GM18951 (cell line): Measurements from ENCODE around the gene TPCN2.

ENCODE experiments used
- POLR2A ChIP-seq: IDR thresholded peaks from 4 replicates; pipeline ENCODE4 v1.6.1; 2011; ENCODE audit warnings: mild to moderate bottlenecking; ENCODE audit not compliant: insufficient read length, insufficient read depth; ENCODE audit errors: extremely low read depth
- in situ Hi-C: fragments of 300-500 bp; cut with MboI; formaldehyde crosslinking; loops from one replicate; pipeline ENCODE4 v1.12.0; 2022; ENCODE audit warnings: low sequenced_read_pairs, mixed read lengths, inconsistent platforms; ENCODE audit not compliant: unreplicated experiment

TPCN2 gene

DNA sequence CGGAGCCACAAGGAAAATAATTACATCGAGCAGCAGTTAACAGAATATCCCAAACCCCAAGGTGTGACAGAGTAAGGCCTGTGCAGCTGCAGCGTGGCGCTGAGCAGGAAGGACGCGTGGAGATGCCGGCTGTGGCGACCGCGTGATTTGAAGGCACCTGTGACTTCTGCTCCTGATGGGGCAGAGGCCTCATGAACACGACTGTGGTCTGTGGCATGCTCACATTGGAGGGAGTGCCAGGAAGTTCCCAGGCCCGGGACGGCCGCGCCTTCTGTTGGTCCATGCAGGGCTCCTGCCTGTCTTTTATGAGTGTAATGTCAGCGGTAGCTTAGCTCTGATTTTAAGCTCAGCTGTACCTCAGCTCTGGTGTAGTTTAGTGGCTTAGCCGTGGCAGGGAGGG is 50.4 kb downstream of the TPCN2 start:
- no peak for TF ChIP-seq POLR2A
- in situ Hi-C loops, result no loop called here

DNA sequence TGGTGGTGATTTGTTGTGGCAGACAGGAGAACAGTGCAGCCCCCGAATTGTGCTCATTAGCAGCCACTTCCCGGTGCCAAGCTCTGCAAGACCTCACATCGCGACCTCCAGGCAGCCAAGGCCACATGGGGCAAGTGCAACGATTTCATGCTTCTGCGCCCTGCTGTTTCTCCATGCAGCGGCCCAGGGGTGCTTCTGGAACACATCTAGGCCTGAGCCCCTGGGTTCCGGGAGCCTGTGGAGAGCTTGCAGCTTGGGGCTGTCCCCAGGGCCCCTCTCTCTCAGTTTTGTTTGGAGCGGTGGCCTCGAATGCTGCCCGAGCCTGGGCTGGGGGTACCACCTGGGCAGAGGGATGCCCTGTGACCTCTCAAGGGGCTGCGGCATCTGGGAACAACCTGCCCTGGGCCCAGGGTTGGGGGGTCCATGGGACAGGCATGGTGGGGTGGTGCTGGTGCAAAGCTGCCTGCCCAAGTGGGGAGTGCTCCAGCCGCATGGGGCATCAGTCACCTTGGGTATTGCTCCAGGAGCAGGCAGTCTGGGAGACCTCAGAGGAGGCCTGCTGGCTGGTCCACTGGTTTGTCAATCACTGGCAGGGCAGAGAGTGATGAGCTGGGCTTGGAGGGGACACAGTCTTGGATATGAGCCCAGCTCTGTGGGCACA is 51.9 kb downstream of the TPCN2 start:
- in situ Hi-C loops, result no loop called here

DNA sequence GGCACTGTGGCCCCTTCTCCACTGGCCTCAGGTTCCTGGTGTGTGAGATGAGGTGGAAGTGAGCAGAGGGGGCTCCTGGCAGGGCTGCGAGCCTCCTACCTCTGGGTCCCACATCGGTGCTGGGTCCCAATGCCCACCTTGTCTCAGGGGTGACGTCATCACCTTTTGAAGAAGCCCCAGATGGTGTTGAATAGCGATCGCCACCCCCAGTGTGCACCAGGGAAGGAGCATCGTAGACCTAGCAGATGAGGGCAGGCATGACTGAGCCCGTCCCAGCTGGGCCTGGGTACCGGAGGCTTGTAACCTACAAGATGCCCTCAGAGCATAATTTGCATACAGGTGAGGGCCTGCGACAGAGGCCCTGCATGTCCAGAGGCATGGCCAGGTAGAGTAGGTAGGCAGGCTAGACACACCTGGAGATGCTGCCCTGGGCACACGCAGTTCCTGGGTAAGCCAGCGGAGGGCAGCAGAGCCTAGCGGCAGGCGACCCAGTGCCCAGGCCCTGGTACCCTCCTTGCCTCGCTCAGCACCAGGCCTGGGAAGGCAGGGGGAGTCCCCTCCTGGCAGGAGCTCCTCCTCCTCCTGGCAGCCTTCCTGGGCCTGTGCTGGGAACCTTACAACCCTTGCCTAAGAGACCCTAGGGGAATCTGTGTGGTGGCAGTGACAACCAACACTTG is 52.5 kb downstream of the TPCN2 start:
- in situ Hi-C loops, result no loop called here
- no peak for TF ChIP-seq POLR2A

More for the DNA sequence above, 51.9 kb downstream of the TPCN2 start:
- no peak for TF ChIP-seq POLR2A

DNA sequence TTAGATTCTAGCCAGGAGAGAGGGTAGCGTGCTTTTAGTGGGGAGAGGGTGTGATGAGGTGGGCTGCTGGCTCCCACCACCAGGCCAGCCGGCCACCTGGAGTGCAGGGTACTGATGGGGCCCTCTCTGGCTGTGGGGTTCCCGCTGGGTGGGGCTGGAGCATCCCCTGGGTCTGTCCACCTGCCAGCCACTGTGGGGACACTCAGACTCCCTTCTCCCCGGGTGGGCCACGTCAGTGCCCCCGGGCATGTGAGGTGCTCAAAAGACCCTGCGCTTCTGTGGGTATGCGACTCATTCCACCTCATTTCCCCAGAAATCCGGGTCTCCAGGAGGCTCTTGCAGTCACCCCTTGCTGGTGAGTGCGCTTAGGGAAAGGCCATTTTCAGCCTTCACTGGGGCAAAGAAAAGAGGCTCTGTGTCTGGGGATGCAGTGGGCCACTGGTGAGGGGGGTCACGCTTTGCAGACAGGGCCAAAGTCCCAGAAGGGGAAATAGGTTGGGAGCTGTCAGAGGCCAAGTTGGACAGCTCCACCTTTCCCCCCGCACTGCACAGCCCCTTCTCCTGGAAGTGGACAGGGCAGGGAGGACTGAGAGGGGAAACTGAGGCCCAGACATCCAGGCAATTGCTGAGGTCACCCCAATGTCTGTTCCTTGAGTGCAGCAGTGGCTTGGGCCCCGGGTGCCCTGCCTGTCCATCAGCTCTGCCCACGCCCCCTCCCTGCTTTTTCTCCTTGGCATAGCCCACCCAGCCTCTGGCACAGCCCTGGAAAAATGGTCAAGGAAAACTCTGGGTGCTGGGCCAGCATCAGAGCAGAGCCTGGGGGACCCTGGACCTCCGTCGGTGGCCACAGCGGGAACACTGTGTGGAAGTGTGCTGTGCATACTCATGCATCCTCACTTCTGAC is 53.3 kb downstream of the TPCN2 start:
- no peak for TF ChIP-seq POLR2A
- in situ Hi-C loops, result no loop called here

DNA sequence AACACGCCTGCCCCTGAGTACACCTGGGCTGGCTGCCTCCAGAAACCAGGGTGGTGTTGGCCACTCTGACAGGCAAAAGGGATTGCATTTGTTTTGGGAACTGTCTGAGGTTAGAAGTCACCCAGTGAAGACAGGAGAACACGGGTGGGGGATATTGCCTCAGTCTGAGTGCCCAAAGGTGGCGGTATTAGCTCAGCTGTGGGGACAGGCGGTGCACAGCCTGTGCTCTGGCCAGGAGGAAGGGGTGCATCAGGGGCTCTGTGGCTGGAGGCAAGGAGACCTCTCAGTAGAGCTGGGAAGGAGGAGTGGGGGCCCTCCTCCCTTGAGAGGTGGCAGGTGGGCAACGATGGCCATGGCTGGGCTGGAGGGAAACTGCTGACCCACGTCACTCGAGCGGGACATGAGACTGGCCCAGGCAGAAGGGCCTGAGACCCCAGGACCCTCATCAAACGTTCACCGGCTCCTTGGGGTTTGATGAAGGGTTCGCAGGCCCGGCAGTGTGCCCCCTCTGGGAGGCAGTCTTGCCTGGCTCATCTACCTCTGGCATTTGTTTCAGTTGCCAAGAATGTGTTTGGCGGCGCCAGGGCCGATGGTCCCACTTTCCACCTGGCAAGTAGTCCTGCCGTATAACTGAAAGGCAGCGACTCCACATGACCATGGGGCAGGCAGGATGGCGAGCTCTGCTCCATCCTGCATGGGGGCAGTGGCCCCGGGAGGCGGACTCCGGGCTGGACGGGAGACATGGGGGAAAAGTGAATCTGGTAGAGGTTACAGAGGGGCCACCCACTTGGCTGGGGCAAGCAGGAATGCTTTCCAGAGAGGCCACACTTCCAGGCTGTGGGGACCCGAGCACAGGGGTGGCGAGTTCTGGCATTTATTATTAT is 54.2 kb downstream of the TPCN2 start:
- in situ Hi-C loops, result no loop called here
- TF ChIP-seq POLR2A, result no peak

DNA sequence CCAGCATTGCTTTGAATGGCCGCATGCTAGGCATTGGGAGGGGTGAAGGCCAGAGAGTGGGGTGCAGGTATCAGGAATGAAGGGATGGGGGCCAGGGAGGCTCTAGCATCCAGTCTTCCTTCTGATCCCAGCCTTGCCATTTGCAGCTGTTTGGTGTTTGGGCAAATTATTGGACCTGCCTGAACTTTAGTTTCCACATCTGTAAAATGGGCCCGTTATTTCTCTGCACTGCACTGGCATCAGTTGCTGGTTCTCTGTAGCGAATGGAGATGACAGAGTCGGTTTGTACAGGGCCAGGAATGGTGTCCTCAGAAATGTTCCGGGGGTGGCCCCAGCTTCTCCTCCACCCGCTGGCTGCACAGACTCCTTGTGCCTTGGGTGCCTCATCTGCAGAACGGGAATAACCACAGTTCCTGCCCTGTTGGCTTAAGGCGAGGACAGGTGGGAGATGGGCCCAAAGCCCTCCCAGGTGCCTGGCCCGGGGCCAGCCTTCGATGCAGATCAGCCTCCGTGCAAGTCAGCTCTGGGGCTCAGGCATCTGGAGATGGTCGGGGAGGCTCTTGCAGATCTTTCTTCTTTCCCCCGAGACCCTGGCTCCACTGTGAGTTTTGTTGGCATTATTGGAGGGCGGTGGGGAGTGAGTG is 55.6 kb downstream of the TPCN2 start:
- in situ Hi-C loops, result no loop called here
- TF ChIP-seq POLR2A, result no peak

DNA sequence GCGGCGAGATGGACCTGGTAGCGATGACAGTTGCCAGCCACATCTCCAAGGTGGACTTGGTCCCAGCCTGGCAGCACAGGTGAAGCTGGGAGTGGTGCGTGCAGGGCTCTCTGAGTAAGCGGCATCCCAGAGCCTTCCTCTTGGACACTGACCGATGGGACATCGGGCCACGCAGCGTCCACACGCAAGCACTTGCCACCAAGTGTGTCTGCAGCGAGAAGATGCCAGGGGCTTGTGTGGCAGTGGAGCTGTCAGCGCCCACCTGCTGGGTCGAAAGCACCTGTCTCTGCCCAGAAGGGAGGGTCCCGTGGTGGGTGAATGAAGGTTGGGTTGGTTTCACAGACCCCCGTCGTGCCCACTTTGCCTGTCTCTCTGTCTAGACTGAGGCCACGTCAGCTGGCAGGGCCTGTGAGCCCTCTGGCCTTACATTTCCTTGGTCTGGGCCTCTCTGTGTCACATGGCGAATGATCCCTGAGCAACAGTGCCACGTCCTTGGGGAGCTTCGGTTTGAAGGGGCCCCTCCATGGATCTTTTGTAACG is 56.2 kb downstream of the TPCN2 start:
- TF ChIP-seq POLR2A, result no peak
- in situ Hi-C loops, result loop anchor here (5.0 kb wide), 1 partner anchor 537 kb away; the partner anchor contains the start of gene CCND1

DNA sequence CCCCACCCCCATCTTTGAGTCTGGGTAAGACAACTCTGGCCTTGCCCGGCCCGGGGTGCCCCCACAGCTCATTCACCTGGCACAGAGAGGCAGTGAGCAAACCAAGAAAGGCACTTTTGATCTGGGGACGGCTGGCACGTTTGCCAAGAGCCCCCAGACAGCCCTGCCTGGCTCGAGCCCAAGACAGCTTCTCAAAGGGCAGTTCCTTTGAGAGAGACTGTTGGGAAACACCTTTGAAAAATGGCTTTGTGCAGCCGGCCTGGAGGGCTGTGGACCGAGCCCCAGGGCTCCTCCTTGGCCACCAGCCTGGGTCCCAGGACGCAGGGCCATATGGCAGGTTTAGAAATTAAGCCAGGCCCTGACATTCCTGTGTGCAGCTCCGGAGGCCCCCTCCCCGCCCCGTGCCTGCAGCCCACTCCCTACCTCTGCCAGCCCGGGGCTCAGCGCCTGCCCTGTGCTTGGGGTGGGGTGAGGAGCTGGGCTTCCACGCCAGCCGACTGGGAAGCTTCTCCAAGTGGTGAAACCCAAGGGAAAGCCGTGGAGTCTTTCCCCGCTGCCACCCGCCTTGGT is 56.8 kb downstream of the TPCN2 start:
- in situ Hi-C loops, result loop anchor here (5.0 kb wide), 1 partner anchor 537 kb away; the partner anchor contains the start of gene CCND1
- no peak for TF ChIP-seq POLR2A

DNA sequence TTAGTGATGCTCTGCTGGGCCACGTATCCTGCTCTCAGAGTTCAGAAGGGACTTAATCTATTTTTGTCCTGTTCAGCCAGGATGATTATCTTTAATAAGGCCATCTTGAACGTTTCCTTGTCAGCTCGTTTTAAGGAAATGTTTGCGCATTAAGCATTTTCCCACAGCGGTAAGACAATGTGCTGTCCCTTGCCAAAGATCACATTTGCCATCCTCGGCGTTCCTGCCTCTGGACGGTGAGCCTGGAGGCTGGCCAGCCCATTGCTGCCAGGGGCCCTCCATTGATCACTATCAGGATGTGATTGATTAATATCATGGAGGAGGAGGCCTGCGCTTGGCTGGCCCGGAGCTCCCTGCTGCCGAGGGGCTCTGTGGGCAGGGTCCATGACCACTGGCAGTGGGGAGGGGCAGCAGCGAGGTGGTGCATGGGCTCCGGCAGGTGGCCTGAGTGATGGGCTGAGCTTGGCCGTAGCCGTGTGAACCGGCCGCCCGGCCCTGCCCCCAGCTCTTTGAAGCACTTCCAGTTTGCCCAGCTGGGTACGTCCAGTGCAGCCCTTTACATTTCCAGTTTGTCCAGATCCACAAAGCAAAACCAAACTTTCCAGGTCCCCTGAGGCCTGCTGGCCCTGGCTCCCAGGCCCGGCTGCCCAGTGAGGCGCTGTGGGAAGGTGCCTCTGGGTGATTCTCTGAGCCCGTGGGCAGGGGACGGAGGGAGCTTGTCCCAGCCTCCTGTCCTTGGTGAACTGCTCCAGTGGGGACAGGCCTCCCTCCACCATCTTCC is 57.5 kb downstream of the TPCN2 start:
- TF ChIP-seq POLR2A, result no peak
- in situ Hi-C loops, result loop anchor here (5.0 kb wide), 1 partner anchor 536 kb away; the partner anchor contains the start of gene CCND1

DNA sequence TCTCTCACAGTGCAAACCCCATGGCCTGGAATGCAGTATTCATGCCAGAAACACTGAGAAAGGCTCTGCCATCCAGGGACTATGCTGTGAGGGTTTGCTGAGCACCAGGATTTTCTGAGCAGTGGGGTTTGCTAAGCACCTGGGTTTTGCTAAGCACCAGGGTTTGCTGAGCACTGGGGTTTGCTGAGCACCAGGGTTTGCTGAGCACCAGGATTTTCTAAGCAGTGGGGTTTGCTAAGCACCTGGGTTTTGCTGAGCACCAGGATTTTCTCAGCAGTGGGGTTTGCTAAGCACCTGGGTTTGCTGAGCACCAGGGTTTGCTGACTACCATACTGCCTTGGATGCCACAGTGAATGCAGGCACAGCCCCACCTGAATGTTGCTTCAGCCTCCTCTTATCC is 58.7 kb downstream of the TPCN2 start:
- TF ChIP-seq POLR2A, result no peak
- in situ Hi-C loops, result loop anchor here (5.0 kb wide), 1 partner anchor 535 kb away; the partner anchor contains the start of gene CCND1

DNA sequence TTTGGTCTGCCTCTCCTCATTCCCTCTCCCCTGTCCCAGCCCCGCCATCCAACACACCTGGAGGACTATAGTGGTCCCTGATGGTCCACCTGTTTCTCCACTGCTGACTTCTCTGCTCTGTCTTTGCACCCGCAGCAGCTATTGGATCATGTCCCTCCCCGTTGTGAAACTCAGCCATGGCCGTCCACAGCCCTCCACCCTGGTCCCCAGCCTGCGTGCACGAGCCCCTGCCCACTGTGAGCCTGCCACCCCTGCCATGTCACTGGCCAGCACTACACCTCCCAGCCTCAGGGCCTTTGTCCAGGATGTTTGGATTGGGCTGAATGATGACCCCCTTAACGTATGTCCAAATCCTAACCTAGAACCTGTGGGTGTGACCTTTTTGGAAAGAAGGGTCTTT is 59.3 kb downstream of the TPCN2 start:
- in situ Hi-C loops, result loop anchor here (5.0 kb wide), 1 partner anchor 534 kb away; the partner anchor contains the start of gene CCND1
- TF ChIP-seq POLR2A, result no peak

DNA sequence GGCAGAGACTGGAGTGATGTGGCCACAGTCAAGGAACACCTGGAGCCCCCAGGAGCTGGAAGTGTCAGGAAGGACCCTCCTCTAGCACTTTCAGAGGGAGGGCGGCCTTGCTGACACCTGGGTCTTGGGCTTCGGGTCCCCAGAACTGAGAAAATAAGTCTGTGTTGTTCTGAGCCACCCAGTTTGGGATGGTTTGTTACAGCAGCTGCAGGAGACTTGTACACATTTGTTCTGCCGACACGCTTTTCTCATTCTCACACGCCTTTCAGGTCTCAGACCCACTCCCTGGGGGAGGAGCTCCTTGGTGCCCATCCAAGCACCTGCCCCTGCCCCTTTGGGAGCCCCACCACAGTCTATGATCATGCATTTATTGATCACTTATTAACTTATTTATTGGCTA is 59.8 kb downstream of the TPCN2 start:
- TF ChIP-seq POLR2A, result no peak
- in situ Hi-C loops, result loop anchor here (5.0 kb wide), 1 partner anchor 534 kb away; the partner anchor contains the start of gene CCND1
